OCI-LY3 (cell line): ENCODE measurements around the gene KRTAP5-5.

Experiments used
- CTCF ChIP-seq: fragments of 200-600, 300-600 bp; sonication (generic); IDR thresholded peaks from 2 replicates; pipeline ENCODE4 v1.5.1; 2014; ENCODE audit warnings: antibody characterized with exemption, low read length, low read depth
- EZH2phosphoT487 ChIP-seq: fragments of 200-600 bp; shearing (Covaris generic); IDR thresholded peaks from 2 replicates; pipeline ENCODE4 v1.6.1; 2018; ENCODE audit warnings: antibody characterized with exemption, mixed run types, low read depth

- TF ChIP-seq CTCF: no peak
- no peak for TF ChIP-seq EZH2phosphoT487
These were observed 26.5 kb downstream of the KRTAP5-5 start for GRCh38 chr11:1656061-1656441.
